SK-N-SH treated with all-trans-retinoic acid at 6 μM for 48 hours (cell line): ENCODE measurements around the gene FHIP2A.

ENCODE experiments used
- ATAC-seq: fragments of 200-7000 bp; cut with Tn5 transposase; 3 replicates; pipeline ENCODE4 v1.9.1; 2020; ENCODE audit warnings: mild to moderate bottlenecking, moderate library complexity
- ARNTL ChIP-seq: fragments of 450-650 bp; formaldehyde crosslinking; IDR thresholded peaks from 2 replicates; pipeline ENCODE4 v1.5.0; 2020; ENCODE audit warnings: low read depth, mild to moderate bottlenecking, moderate library complexity, borderline replicate concordance
- BACH2 ChIP-seq: fragments of 250-450 bp; sonication (Bioruptor Pico); IDR thresholded peaks from 2 replicates; pipeline ENCODE4 v1.9.0; 2021; ENCODE audit warnings: mild to moderate bottlenecking, borderline replicate concordance
- CREB5 ChIP-seq: fragments of 250-450 bp; sonication (Bioruptor Pico); IDR thresholded peaks from 2 replicates; pipeline ENCODE4 v1.5.1; 2020; ENCODE audit warnings: low read depth, mild to moderate bottlenecking, moderate library complexity
- CSDC2 ChIP-seq: fragments of 250-450 bp; sonication (Bioruptor Pico); IDR thresholded peaks from 2 replicates; pipeline ENCODE4 v1.5.0; 2020; ENCODE audit warnings: mild to moderate bottlenecking, moderate library complexity
- CSRNP3 ChIP-seq: fragments of 250-450 bp; sonication (Bioruptor Pico); IDR thresholded peaks from 2 replicates; pipeline ENCODE4 v1.5.1; 2021; ENCODE audit warnings: mild to moderate bottlenecking, moderate library complexity
- ESRRG ChIP-seq: fragments of 250-450 bp; sonication (Bioruptor Pico); IDR thresholded peaks from 2 replicates; pipeline ENCODE4 v1.6.1; 2021; ENCODE audit warnings: mild to moderate bottlenecking
- GLIS3 ChIP-seq: fragments of 250-450 bp; sonication (Bioruptor Pico); IDR thresholded peaks from 2 replicates; pipeline ENCODE4 v1.5.0; 2020; ENCODE audit warnings: mild to moderate bottlenecking, moderate library complexity
- ISL1 ChIP-seq: fragments of 250-450 bp; sonication (Bioruptor Pico); IDR thresholded peaks from 2 replicates; pipeline ENCODE4 v2.1.2; 2022; ENCODE audit warnings: mild to moderate bottlenecking, moderate library complexity
- OSR1 ChIP-seq: fragments of 250-450 bp; sonication (Bioruptor Pico); IDR thresholded peaks from 2 replicates; pipeline ENCODE4 v1.8.0; 2022; ENCODE audit warnings: moderate library complexity, mild to moderate bottlenecking, inconsistent platforms
- POU6F1 ChIP-seq: fragments of 250-450 bp; sonication (Bioruptor Pico); IDR thresholded peaks from 2 replicates; pipeline ENCODE4 v1.8.0; 2021; ENCODE audit warnings: low read depth, mild to moderate bottlenecking, moderate library complexity, borderline replicate concordance
- PPARA ChIP-seq: fragments of 250-450 bp; sonication (Bioruptor Pico); IDR thresholded peaks from 2 replicates; pipeline ENCODE4 v1.5.0; 2020; ENCODE audit warnings: mild to moderate bottlenecking, borderline replicate concordance
- SNAI2 ChIP-seq: fragments of 250-450 bp; sonication (Bioruptor Pico); IDR thresholded peaks from 2 replicates; pipeline ENCODE4 v1.5.0; 2020; ENCODE audit warnings: mild to moderate bottlenecking, moderate library complexity
- TOX ChIP-seq: fragments of 250-450 bp; sonication (Bioruptor Pico); IDR thresholded peaks from 2 replicates; pipeline ENCODE4 v1.8.0; 2021; ENCODE audit warnings: mild to moderate bottlenecking, moderate library complexity, borderline replicate concordance
- ZC3H10 ChIP-seq: fragments of 250-450 bp; sonication (Bioruptor Pico); IDR thresholded peaks from 2 replicates; pipeline ENCODE4 v1.5.1; 2021; ENCODE audit warnings: mild to moderate bottlenecking, moderate library complexity
- ZFP3 ChIP-seq: fragments of 250-450 bp; sonication (Bioruptor Pico); IDR thresholded peaks from 2 replicates; pipeline ENCODE4 v1.5.0; 2020; ENCODE audit warnings: mild to moderate bottlenecking, moderate library complexity
- ZFP30 ChIP-seq: fragments of 450-650 bp; formaldehyde crosslinking; IDR thresholded peaks from 2 replicates; pipeline ENCODE4 v1.5.0; 2022; ENCODE audit warnings: mild to moderate bottlenecking, moderate library complexity
- ZNF565 ChIP-seq: fragments of 450-650 bp; formaldehyde crosslinking; conservative IDR thresholded peaks from 2 replicates; pipeline ENCODE4 v1.5.0; 2020; ENCODE audit warnings: low read depth, mild to moderate bottlenecking, moderate library complexity
- ZNF70 ChIP-seq: fragments of 450-650 bp; formaldehyde crosslinking; IDR thresholded peaks from 2 replicates; pipeline ENCODE4 v1.5.0; 2020; ENCODE audit warnings: mild to moderate bottlenecking, moderate library complexity
- ZNF8 ChIP-seq: fragments of 450-650 bp; formaldehyde crosslinking; IDR thresholded peaks from 2 replicates; pipeline ENCODE4 v1.5.0; 2020; ENCODE audit warnings: mild to moderate bottlenecking, moderate library complexity
- TF ChIP-seq, protein P1 (sequence below): fragments of 250-450 bp; sonication (Bioruptor Pico); IDR thresholded peaks from 2 replicates; pipeline ENCODE4 v1.8.0; 2020; ENCODE audit warnings: mild to moderate bottlenecking, moderate library complexity, borderline replicate concordance
- TF ChIP-seq, protein P2 (sequence below): fragments of 250-450 bp; sonication (Bioruptor Pico); IDR thresholded peaks from 2 replicates; pipeline ENCODE4 v1.5.0; 2020; ENCODE audit warnings: mild to moderate bottlenecking, moderate library complexity

Gene FHIP2A

DNA sequence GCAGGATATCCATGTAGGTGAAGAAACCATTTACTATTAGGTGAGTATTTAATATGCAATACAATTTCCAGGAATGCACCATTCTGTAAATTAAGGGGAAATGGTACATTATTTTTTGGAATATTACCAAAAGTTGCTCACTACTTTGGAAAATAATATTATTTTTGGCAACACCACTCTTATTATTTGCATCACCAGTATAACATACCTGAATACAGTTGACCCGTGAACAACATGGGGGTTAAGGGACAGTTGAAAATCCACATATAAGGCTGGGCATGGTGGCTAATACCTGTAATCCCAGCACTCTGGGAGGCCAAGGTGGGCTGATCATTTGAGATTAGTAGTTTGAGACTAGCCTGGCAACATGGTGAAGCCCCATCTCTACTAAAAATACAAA, 21.2 kb upstream of the FHIP2A start:
- no peak for ATAC-seq
- TF ChIP-seq CSDC2, result no peak
- no peak for TF ChIP-seq GLIS3 (CRISPR knock-in tag)
- TF ChIP-seq PPARA (CRISPR knock-in tag), result no peak
- TF ChIP-seq ZNF70 (CRISPR knock-in tag), result no peak
- TF ChIP-seq, all 23 proteins: peak for 0

DNA sequence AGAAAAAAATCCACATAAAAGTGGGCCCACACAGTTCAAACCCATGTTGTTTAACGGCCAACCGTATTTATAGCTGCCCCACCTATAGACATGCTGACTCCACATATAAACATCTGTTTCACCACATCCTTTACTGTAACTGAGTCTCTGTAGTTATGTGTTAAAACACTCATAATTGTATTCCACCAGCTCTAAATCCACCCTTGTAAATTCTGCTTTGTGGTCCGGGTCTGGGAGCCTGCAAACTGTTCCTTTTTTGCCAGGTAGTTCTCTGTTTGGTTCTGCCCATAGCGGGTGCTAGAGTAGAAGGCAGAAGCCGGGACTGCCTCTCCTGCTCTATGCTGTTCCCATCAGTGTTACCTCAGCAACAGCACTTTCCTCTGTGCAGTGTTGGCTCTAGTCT, 20.2 kb upstream of the FHIP2A start:
- no peak for ATAC-seq

DNA sequence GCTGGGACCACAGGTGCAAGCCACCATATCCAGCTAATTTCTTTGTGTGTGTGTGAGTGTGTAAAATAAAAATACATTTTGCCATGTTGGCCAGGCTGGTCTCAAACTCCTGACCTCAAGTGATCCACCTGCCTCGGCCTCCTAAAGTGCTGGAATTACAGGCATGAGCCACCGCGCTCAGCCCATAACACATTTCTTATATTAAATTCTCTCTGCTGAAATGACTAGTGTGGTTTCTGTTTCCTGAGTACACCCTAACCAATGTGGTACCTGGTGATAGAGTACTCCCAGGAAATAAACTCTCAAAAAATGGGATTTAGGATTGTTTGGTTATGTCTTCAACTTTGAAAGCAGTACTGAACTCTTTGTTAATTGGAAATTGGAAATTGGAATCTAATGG, 19.4 kb upstream of the FHIP2A start:
- ATAC-seq, result no peak
- TF ChIP-seq ESRRG, result no peak
- TF ChIP-seq GLIS3 (CRISPR knock-in tag), result no peak
- TF ChIP-seq ZFP30 (CRISPR knock-in tag), result no peak
- no peak for TF ChIP-seq ISL1 (CRISPR knock-in tag)
- no peak for TF ChIP-seq POU6F1 (CRISPR knock-in tag)
- TF ChIP-seq OSR1, result no peak
- TF ChIP-seq, protein P1, sequence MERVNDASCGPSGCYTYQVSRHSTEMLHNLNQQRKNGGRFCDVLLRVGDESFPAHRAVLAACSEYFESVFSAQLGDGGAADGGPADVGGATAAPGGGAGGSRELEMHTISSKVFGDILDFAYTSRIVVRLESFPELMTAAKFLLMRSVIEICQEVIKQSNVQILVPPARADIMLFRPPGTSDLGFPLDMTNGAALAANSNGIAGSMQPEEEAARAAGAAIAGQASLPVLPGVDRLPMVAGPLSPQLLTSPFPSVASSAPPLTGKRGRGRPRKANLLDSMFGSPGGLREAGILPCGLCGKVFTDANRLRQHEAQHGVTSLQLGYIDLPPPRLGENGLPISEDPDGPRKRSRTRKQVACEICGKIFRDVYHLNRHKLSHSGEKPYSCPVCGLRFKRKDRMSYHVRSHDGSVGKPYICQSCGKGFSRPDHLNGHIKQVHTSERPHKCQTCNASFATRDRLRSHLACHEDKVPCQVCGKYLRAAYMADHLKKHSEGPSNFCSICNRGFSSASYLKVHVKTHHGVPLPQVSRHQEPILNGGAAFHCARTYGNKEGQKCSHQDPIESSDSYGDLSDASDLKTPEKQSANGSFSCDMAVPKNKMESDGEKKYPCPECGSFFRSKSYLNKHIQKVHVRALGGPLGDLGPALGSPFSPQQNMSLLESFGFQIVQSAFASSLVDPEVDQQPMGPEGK, result no peak
- TF ChIP-seq ZFP3 (CRISPR knock-in tag), result no peak
- TF ChIP-seq CSRNP3 (CRISPR knock-in tag), result no peak
- TF ChIP-seq ZNF70 (CRISPR knock-in tag), result no peak
- TF ChIP-seq, protein P2, sequence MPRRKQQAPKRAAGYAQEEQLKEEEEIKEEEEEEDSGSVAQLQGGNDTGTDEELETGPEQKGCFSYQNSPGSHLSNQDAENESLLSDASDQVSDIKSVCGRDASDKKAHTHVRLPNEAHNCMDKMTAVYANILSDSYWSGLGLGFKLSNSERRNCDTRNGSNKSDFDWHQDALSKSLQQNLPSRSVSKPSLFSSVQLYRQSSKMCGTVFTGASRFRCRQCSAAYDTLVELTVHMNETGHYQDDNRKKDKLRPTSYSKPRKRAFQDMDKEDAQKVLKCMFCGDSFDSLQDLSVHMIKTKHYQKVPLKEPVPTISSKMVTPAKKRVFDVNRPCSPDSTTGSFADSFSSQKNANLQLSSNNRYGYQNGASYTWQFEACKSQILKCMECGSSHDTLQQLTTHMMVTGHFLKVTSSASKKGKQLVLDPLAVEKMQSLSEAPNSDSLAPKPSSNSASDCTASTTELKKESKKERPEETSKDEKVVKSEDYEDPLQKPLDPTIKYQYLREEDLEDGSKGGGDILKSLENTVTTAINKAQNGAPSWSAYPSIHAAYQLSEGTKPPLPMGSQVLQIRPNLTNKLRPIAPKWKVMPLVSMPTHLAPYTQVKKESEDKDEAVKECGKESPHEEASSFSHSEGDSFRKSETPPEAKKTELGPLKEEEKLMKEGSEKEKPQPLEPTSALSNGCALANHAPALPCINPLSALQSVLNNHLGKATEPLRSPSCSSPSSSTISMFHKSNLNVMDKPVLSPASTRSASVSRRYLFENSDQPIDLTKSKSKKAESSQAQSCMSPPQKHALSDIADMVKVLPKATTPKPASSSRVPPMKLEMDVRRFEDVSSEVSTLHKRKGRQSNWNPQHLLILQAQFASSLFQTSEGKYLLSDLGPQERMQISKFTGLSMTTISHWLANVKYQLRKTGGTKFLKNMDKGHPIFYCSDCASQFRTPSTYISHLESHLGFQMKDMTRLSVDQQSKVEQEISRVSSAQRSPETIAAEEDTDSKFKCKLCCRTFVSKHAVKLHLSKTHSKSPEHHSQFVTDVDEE (CRISPR knock-in tag), result no peak
- TF ChIP-seq PPARA (CRISPR knock-in tag), result no peak
- no peak for TF ChIP-seq TOX (CRISPR knock-in tag)
- TF ChIP-seq SNAI2, result no peak
- no peak for TF ChIP-seq ZC3H10 (CRISPR knock-in tag)
- TF ChIP-seq CREB5 (CRISPR knock-in tag), result no peak
- TF ChIP-seq ARNTL, result no peak

More for the DNA sequence above, 20.2 kb upstream of the FHIP2A start:
- TF ChIP-seq CSRNP3 (CRISPR knock-in tag), result no peak
- TF ChIP-seq BACH2 (CRISPR knock-in tag), result no peak
- TF ChIP-seq ZNF565 (CRISPR knock-in tag), result no peak
- TF ChIP-seq ZFP30 (CRISPR knock-in tag), result no peak
- no peak for TF ChIP-seq ZNF70 (CRISPR knock-in tag)
- TF ChIP-seq, protein P1, result no peak
- no peak for TF ChIP-seq ZNF8 (CRISPR knock-in tag)
- TF ChIP-seq ISL1 (CRISPR knock-in tag), result no peak
